Activated CD4-positive, alpha-beta T cell treated with anti-CD3 and anti-CD28 coated beads, Interleukin-2, amount 10 ng/mL, durations not matched to agents 7 days and 5 days (primary cell): ENCODE results near the gene NCKAP5L. TPM values are rescaled to one million over a fixed set of nuclear protein-coding genes. Genes with fewer than 3 reads are reported as not detected.
A peak's percentile ranks its signal among the peaks of the same experiment; 100 is the strongest.

Source experiments
- CTCF ChIA-PET: fragments of 350-600 bp; sonication (Branson Sonifier 250); formaldehyde crosslinking; loops from one replicate; lab custom pipeline; 2021; ENCODE audit warnings: antibody characterized with exemption; lab: Charles Lee
- POLR2A ChIA-PET: fragments of 350-600 bp; sonication (Branson Sonifier 250); formaldehyde crosslinking; loops from one replicate; lab custom pipeline; 2021; ENCODE audit warnings: antibody characterized with exemption; lab: Charles Lee
- DNase-seq: peaks from one replicate; pipeline ENCODE4 v3.0.0-alpha.2; 2020
- H3K27ac Mint-ChIP-seq: one replicate; pipeline ENCODE4 v1.8.0; 2021; ENCODE audit warnings: mild to moderate bottlenecking, moderate library complexity, mixed read lengths
- H3K27me3 Mint-ChIP-seq: one replicate; pipeline ENCODE4 v1.8.0; 2021; ENCODE audit warnings: mixed read lengths
- H3K36me3 Mint-ChIP-seq: one replicate; pipeline ENCODE4 v1.8.0; 2021; ENCODE audit warnings: low read depth, mixed read lengths
- H3K4me1 Mint-ChIP-seq: one replicate; pipeline ENCODE4 v1.8.0; 2021; ENCODE audit warnings: mixed read lengths
- H3K4me3 Mint-ChIP-seq: one replicate; pipeline ENCODE4 v1.8.0; 2021; ENCODE audit warnings: mild to moderate bottlenecking, moderate library complexity, mixed read lengths
- H3K9me3 Mint-ChIP-seq: one replicate; pipeline ENCODE4 v1.8.0; 2021; ENCODE audit warnings: mixed read lengths
- total RNA-seq, 2 experiments: library from RNA; stranded (reverse); gene quantifications; one replicate each; pipeline ENCODE4 v1.2.3, GENCODE V29; 2021

The NCKAP5L gene
- total RNA-seq, 2 experiments from 2014 or later, result 4.0 to 4.5 TPM

- CTCF ChIA-PET, result interaction anchor here (0.9 to 1.6 kb wide), 8 partner anchors 11 to 382 kb away, joined by 3 to 8 read pairs (median 4); partner anchors contain the start of gene SPATS2
- Mint-ChIP-seq H3K27me3 (no peaks in the 10 kb centered on the region), H3K4me1 (peaks cover 81% of the 10 kb centered on the region), H3K36me3 (peaks cover 43% of the 10 kb centered on the region), H3K9me3 (no peaks in the 10 kb centered on the region), H3K27ac (no peak overlapping the region), H3K4me3 (no peak overlapping the region)
- POLR2A ChIA-PET, result no interaction called here
- DNase-seq, result no peak
These were observed 79.4 kb downstream of the NCKAP5L start for GRCh38 chr12:49748800-49749199.

GRCh38 chr12:49748306-49748705, 79.9 kb downstream of the NCKAP5L start:
- peaks cover 43% of the 10 kb centered on the region for H3K36me3 Mint-ChIP-seq
- CTCF ChIA-PET, result interaction anchor here (0.5 to 1.6 kb wide), 8 partner anchors 13 to 382 kb away, joined by 3 to 8 read pairs (median 4); partner anchors contain the start of gene SPATS2
- no peaks in the 10 kb centered on the region for H3K27me3 Mint-ChIP-seq
- peaks cover 81% of the 10 kb centered on the region for H3K4me1 Mint-ChIP-seq
- peak overlapping the region; percentile 41 for H3K27ac Mint-ChIP-seq
- no peak overlapping the region for H3K4me3 Mint-ChIP-seq
- DNase-seq, result no peak
- POLR2A ChIA-PET, result no interaction called here
- H3K9me3 Mint-ChIP-seq, result no peaks in the 10 kb centered on the region

GRCh38 chr12:49744363-49744885, 83.8 kb downstream of the NCKAP5L start:
- DNase-seq, result no peak
- POLR2A ChIA-PET, result interaction anchor here (0.6 kb wide), 1 partner anchor 80 kb away, joined by 3 read pairs; no protein-coding TSS in a partner anchor
- no peaks in the 10 kb centered on the region for H3K27me3 Mint-ChIP-seq
- CTCF ChIA-PET, result interaction anchor here (1.1 to 1.8 kb wide), 5 partner anchors 8 to 122 kb away, joined by 3 to 6 read pairs (median 4); partner anchors contain the start of gene PRPF40B
- peaks cover 34% of the 10 kb centered on the region for H3K36me3 Mint-ChIP-seq
- H3K27ac Mint-ChIP-seq, result no peak overlapping the region
- H3K9me3 Mint-ChIP-seq, result no peaks in the 10 kb centered on the region
- peaks cover 60% of the 10 kb centered on the region for H3K4me1 Mint-ChIP-seq
- no peak overlapping the region for H3K4me3 Mint-ChIP-seq

- Mint-ChIP-seq H3K36me3 (peaks cover 32% of the 10 kb centered on the region), H3K27ac (peak overlapping the region; percentile 96), H3K4me1 (peaks cover 44% of the 10 kb centered on the region), H3K9me3 (no peaks in the 10 kb centered on the region), H3K4me3 (peak overlapping the region; percentile 82), H3K27me3 (no peaks in the 10 kb centered on the region)
- ChIA-PET CTCF (interaction anchor here (0.5 to 2.2 kb wide), 61 partner anchors 8 to 658 kb away, joined by 3 to 26 read pairs (median 4); partner anchors contain the start of genes BCDIN3D, FMNL3, NCKAP5L and PRPF40B), POLR2A (interaction anchor here (0.6 to 1.3 kb wide), 5 partner anchors 21 to 611 kb away, joined by 3 to 8 read pairs (median 4); partner anchors contain the start of genes PRPF40B and TUBA1B)
- peak; percentile 90 for DNase-seq
These were observed 86.2 kb downstream of the NCKAP5L start for GRCh38 chr12:49741882-49742620.

Other genes with a start within 250 kb of the NCKAP5L start
- gene FAM186B, start 222.8 kb downstream of the NCKAP5L start, total RNA-seq, result under 1 TPM; 0.15 TPM
- 10 to 100 TPM; 11.6 to 11.7 TPM for gene PRPF40B, start 204.9 kb downstream of the NCKAP5L start, total RNA-seq
- gene FMNL3, start 121.0 kb downstream of the NCKAP5L start, total RNA-seq, result 10 to 100 TPM; 37.4 to 38.2 TPM
- gene TMBIM6, start 86.9 kb downstream of the NCKAP5L start, total RNA-seq, result 100 to 1,000 TPM; 426 to 442 TPM
- gene BCDIN3D, start 14.7 kb upstream of the NCKAP5L start, total RNA-seq, result 1 to 10 TPM; 7.7 to 8.7 TPM
- under 1 TPM; 0.33 to 0.50 TPM for gene FAIM2, start 75.5 kb upstream of the NCKAP5L start, total RNA-seq
- not detected for gene AQP2, start 122.3 kb upstream of the NCKAP5L start, total RNA-seq
- not detected for gene AQP5, start 133.5 kb upstream of the NCKAP5L start, total RNA-seq
- not detected for gene AQP6, start 144.5 kb upstream of the NCKAP5L start, total RNA-seq
- gene RACGAP1, start 197.1 kb upstream of the NCKAP5L start, total RNA-seq, result 100 to 1,000 TPM; 177 to 183 TPM
- 10 to 100 TPM in 1 of 2 experiments, 1 to 10 TPM in 1; 8.7 to 10.1 TPM for gene ASIC1, start 229.2 kb upstream of the NCKAP5L start, total RNA-seq